HepG2 (cell line): Measurements from ENCODE around the gene RBM28. TPM values are rescaled to one million over a fixed set of nuclear protein-coding genes. Genes with fewer than 3 reads are reported as not detected.

Experiments used
- ATAC-seq: fragments of 200-7000 bp; cut with Tn5 transposase; 3 replicates; pipeline ENCODE4 v1.9.1; 2020; ENCODE audit warnings: mild to moderate bottlenecking, moderate library complexity
- BruUV-seq: library from RNA; stranded (reverse); fragments of 400-500 nt; replicated peaks from 2 replicates; lab custom pipeline; 2021; lab: Mats Ljungman, UMichigan
- CTCF ChIA-PET: fragments of 300-600 bp; formaldehyde crosslinking; extraction: SDS; loops from one replicate; lab custom pipeline; 2021; ENCODE audit warnings: low total read pairs, inconsistent platforms, low intra/inter-chr PET ratio; lab: Yijun Ruan, JAX
- POLR2A ChIA-PET: fragments of 350-600 bp; sonication (Branson Sonifier 250); formaldehyde crosslinking; loops from one replicate; lab custom pipeline; 2020; ENCODE audit warnings: antibody characterized with exemption, inconsistent platforms; lab: Yijun Ruan, JAX
- DNase-seq: peaks from one replicate; pipeline ENCODE4 v3.0.0-alpha.2; 2015; ENCODE audit warnings: low spot score
- FAIRE-seq: peaks from 3 replicates; lab custom pipeline; 2011; peaks lifted over from hg19 to GRCh38; lab: Jason Lieb, UNC
- H2AFZ ChIP-seq: one replicate; pipeline ENCODE4 v1.6.1; 2011; ENCODE audit warnings: low read length, inconsistent platforms
- H3K27ac ChIP-seq: fragments of 300-600 bp; 3 replicates; pipeline ENCODE4 v1.8.0; 2011; ENCODE audit warnings: mixed run types, mild to moderate bottlenecking, mixed read lengths, low read length, inconsistent platforms; ENCODE audit not compliant: insufficient read depth; ENCODE audit errors: extremely low read length
- H3K27me3 ChIP-seq, 2 experiments: fragments of 200-600 bp in 1 of 2; 2 replicates in 1 of 2; 3 replicates in 1 of 2; pipeline versions ENCODE4 v1.6.0 to v1.8.0; 2011; ENCODE audit warnings: low read length in 2 of 2, mild to moderate bottlenecking in 2 of 2, moderate library complexity in 2 of 2, inconsistent platforms in 1 of 2; ENCODE audit not compliant: insufficient read depth in 2 of 2, control insufficient read depth in 1 of 2
- H3K36me3 ChIP-seq, 2 experiments: fragments of 200-600 bp in 1 of 2; replicated peaks in 1 of 2; 2 replicates in 1 of 2; 3 replicates in 1 of 2; pipeline versions ENCODE4 v1.5.1 to v1.8.0; 2011; ENCODE audit warnings: low read length in 2 of 2, inconsistent platforms in 1 of 2; ENCODE audit not compliant: insufficient read depth in 2 of 2, control insufficient read depth in 1 of 2
- H3K4me1 ChIP-seq: 2 replicates; pipeline ENCODE4 v1.5.1; 2012; ENCODE audit warnings: low read length, inconsistent platforms; ENCODE audit not compliant: insufficient read depth
- H3K4me2 ChIP-seq: 2 replicates; pipeline ENCODE4 v1.6.0; 2011; ENCODE audit warnings: low read depth, low read length, inconsistent platforms
- H3K4me3 ChIP-seq, 3 experiments: fragments of 200-600 bp in 1 of 3; sonication (generic), shearing (Covaris generic) in 1 of 3; replicated peaks in 1 of 3; 2 replicates each; pipeline ENCODE4 v1.5.1; 2011 to 2016; ENCODE audit warnings: low read length in 3 of 3, inconsistent platforms in 2 of 3, low read depth in 2 of 3, mild to moderate bottlenecking in 2 of 3, control low read depth in 1 of 3, mixed read lengths in 1 of 3; ENCODE audit not compliant: insufficient read depth in 1 of 3
- H3K79me2 ChIP-seq: one replicate; pipeline ENCODE4 v1.6.1; 2011; ENCODE audit warnings: low read length, inconsistent platforms; ENCODE audit not compliant: insufficient read depth
- H3K9ac ChIP-seq: 2 replicates; pipeline ENCODE4 v1.6.0; 2011; ENCODE audit warnings: mild to moderate bottlenecking, low read depth, low read length, inconsistent platforms; ENCODE audit not compliant: insufficient read depth
- H3K9me3 ChIP-seq: 2 replicates; pipeline ENCODE4 v1.5.1; 2012; ENCODE audit warnings: mild to moderate bottlenecking, low read length
- H4K20me1 ChIP-seq: 2 replicates; pipeline ENCODE4 v1.6.0; 2011; ENCODE audit warnings: inconsistent platforms, mild to moderate bottlenecking, low read length, moderate library complexity; ENCODE audit not compliant: insufficient read depth
- CAMTA2 ChIP-seq: sonication (generic); formaldehyde crosslinking; IDR thresholded peaks from 2 replicates; pipeline ENCODE4 v1.4.0; 2020; ENCODE audit warnings: mild to moderate bottlenecking, missing genetic modification reagents, borderline replicate concordance
- MXI1 ChIP-seq: IDR thresholded peaks from 3 replicates; pipeline ENCODE4 v1.6.1; 2012; ENCODE audit warnings: low read depth, low read length, inconsistent platforms, borderline replicate concordance
- NKX3-1 ChIP-seq: sonication (generic); formaldehyde crosslinking; IDR thresholded peaks from 2 replicates; pipeline ENCODE4 v1.5.0; 2020; ENCODE audit warnings: missing genetic modification reagents
- POGZ ChIP-seq: sonication (generic); formaldehyde crosslinking; IDR thresholded peaks from 2 replicates; pipeline ENCODE4 v1.4.0; 2020; ENCODE audit warnings: mild to moderate bottlenecking, missing genetic modification reagents
- RAD51 ChIP-seq: fragments of 450-650 bp; IDR thresholded peaks from 2 replicates; pipeline ENCODE4 v1.6.1; 2016; ENCODE audit warnings: borderline replicate concordance
- SAP130 ChIP-seq: IDR thresholded peaks from 2 replicates; pipeline ENCODE4 v1.6.1; 2016; ENCODE audit warnings: low read depth
- SMC3 ChIP-seq: IDR thresholded peaks from 2 replicates; pipeline ENCODE4 v1.6.1; 2011; ENCODE audit warnings: low read length, improper control_type of control experiment
- TEF ChIP-seq: sonication (generic); formaldehyde crosslinking; IDR thresholded peaks from 2 replicates; pipeline ENCODE4 v1.5.0; 2020; ENCODE audit warnings: missing genetic modification reagents
- TFAP4 ChIP-seq: sonication (generic); IDR thresholded peaks from 2 replicates; pipeline ENCODE4 v1.6.1; 2016; ENCODE audit warnings: low read depth, borderline replicate concordance
- U2AF1 ChIP-seq: fragments of 200-400 bp; formaldehyde crosslinking; optimal IDR thresholded peaks from 2 replicates; pipeline ENCODE3; 2017; ENCODE audit warnings: mild to moderate bottlenecking, low read depth, low read length
- ZGPAT ChIP-seq: IDR thresholded peaks from 2 replicates; pipeline ENCODE4 v1.6.1; 2016; ENCODE audit warnings: mild to moderate bottlenecking
- ZNF33A ChIP-seq: sonication (generic); formaldehyde crosslinking; IDR thresholded peaks from 2 replicates; pipeline ENCODE4 v1.5.1; 2020; ENCODE audit warnings: missing genetic modification reagents, mild to moderate bottlenecking, moderate library complexity, borderline replicate concordance
- ZNF382 ChIP-seq: sonication (generic); formaldehyde crosslinking; IDR thresholded peaks from 2 replicates; pipeline ENCODE4 v1.5.0; 2020; ENCODE audit warnings: missing genetic modification reagents, mild to moderate bottlenecking, borderline replicate concordance
- ZNF484 ChIP-seq: sonication (generic); formaldehyde crosslinking; IDR thresholded peaks from 2 replicates; pipeline ENCODE4 v1.5.1; 2020; ENCODE audit warnings: mild to moderate bottlenecking, low read depth, missing genetic modification reagents, borderline replicate concordance
- ZNF770 ChIP-seq: sonication (generic); formaldehyde crosslinking; IDR thresholded peaks from 2 replicates; pipeline ENCODE4 v1.5.0; 2020; ENCODE audit warnings: mild to moderate bottlenecking, missing genetic modification reagents
- WGBS: methylation state at CpG from one replicate; pipeline ENCODE4 v1.1.6; 2017; ENCODE audit warnings: low lambda C conversion rate; 5-methylcytosine and 5-hydroxymethylcytosine counted together
- in situ Hi-C: cut with HindIII; loops from 2 replicates; pipeline ENCODE4 v1.10.0; 2017; ENCODE audit warnings: low pct_unique_long_range_greater_than_20kb; ENCODE audit not compliant: extremely low pct_ligation_motif_present
- intact Hi-C: fragments of 100-400 bp; cut with micrococcal nuclease; formaldehyde crosslinking; loops from one replicate; pipeline ENCODE4 v1.10.0; 2022; ENCODE audit not compliant: unreplicated experiment
- polyA plus RNA-seq, 8 experiments: library from polyadenylated mRNA; depleted of rRNA in 3 of 8; stranded (reverse) in 7 of 8; unstranded in 1 of 8; fragments of >200 nt; fragmentation: Illumina TruSeq in 4 of 8; extraction: Trizol in 4 of 8; gene quantifications; 2 replicates each; pipeline versions ENCODE4 v1.2.1 to v1.2.3, GENCODE V29; 2011 to 2016; ENCODE audit warnings: low read depth in 4 of 8, missing spikeins in 1 of 8, mixed read lengths in 1 of 8; ENCODE audit not compliant: insufficient read depth in 1 of 8
- total RNA-seq, 5 experiments: library from RNA; depleted of rRNA; stranded (reverse); fragments of >200 nt; fragmentation: Illumina TruSeq; extraction: Trizol; gene quantifications; 2 replicates each; pipeline ENCODE4 v1.2.3, GENCODE V29; 2016; ENCODE audit warnings: low read depth in 1 of 5

RBM28 gene
- total and polyA plus RNA-seq, 2 of the 13 experiments (the other 11 are each of a cell fraction or from before 2014, with no cell fraction given) = 20.5 to 49.0 TPM

GRCh38 chr7:128323459-128324367 is 20.0 kb downstream of the RBM28 start:
- POLR2A ChIA-PET = no interaction called here
- CTCF ChIA-PET = no interaction called here

More at GRCh38 chr7:128323459-128324367, 20.0 kb downstream of the RBM28 start:
- no peak for DNase-seq
- WGBS = 95% methylated on average over 10 of the region's 10 CpGs
- in situ Hi-C loops (no loop called here), intact Hi-C loops (no loop called here)
- Histone ChIP-seq H3K4me2 (no peak overlapping the region), H3K9me3 (no peaks in the 10 kb centered on the region), H3K9ac (no peak overlapping the region), H3K27ac (no peak overlapping the region), H3K79me2 (no peaks in the 10 kb centered on the region), H3K4me1 (no peaks in the 10 kb centered on the region), H4K20me1 (no peaks in the 10 kb centered on the region), H3K27me3 (no peaks in the 10 kb centered on the region), H3K4me3 (no peak overlapping the region), H3K36me3 (peaks cover 13 to 64% of the 10 kb centered on the region in 2 experiments), H2AFZ (no peak overlapping the region)
- ATAC-seq = no peak
- TF ChIP-seq SAP130 (CRISPR knock-in tag) (no peak), U2AF1 (no peak), POGZ (CRISPR knock-in tag) (no peak), MXI1 (no peak), NKX3-1 (CRISPR knock-in tag) (no peak), ZNF382 (no peak), CAMTA2 (CRISPR knock-in tag) (no peak), ZNF33A (no peak), ZNF770 (CRISPR knock-in tag) (no peak), ZGPAT (CRISPR knock-in tag) (no peak), TEF (CRISPR knock-in tag) (no peak), TFAP4 (no peak), ZNF484 (CRISPR knock-in tag) (no peak), SMC3 (no peak), RAD51 (no peak)
- no TSS peak for BruUV-seq
- FAIRE-seq = no peak
